HG02763 (cell line): Measurements from ENCODE around the gene CALN1.
"Not testable (repeated sequence)": the region's sequence is repeated elsewhere in the genome, so short reads cannot be mapped to it uniquely, and the experiment has no call there.

Experiments
- ATAC-seq: cut with Tn5 transposase; IDR thresholded peaks from one replicate; pipeline ENCODE4 v1.9.1; 2021; ENCODE audit warnings: mild to moderate bottlenecking, moderate library complexity; ENCODE audit not compliant: unreplicated experiment

The CALN1 gene

GRCh38 chr7:72109566-72109965, 302.6 kb downstream of the CALN1 start:
- ATAC-seq: no peak

DNA sequence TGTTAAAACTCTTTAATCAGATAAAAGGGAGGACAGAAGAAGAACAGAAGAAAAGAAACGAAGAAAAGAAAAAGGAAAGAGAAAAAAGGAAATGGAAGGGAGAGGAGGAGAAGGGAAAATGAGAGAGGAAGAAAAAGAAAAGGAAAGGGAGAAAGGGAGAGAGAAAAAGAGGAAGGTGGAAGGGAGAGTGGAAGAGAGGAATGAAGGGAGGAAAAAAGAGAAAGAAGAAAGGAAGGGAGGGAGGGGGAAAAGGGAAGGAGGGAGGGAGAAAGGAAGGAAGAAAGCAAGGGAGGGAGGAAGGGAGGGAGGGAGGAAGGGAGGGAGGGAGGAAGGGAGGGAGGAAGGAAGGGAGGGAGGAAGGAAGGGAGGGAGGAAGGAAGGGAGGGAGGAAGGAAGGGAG, 305.7 kb downstream of the CALN1 start:
- no peak for ATAC-seq

DNA sequence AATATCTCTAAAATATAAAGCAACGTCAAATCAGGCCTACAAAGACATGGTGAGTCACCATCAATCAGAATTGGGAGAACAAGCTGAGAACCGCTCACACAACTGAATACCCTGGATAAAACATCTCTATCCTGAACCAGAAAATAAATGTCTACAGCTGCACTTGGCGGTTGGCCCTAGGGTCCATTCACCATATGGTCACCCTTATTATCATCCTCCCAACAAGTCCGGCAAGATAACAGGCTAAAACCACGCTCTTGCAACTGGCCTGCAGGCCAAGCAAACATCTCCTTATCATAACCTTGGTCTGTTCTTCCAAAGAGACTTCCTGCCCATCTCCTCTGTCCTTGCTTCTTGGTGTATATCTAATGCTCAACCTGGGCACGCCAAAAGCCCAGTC, 310.7 kb downstream of the CALN1 start:
- ATAC-seq: no peak

GRCh38 chr7:72099784-72100183, 312.4 kb downstream of the CALN1 start:
- no peak for ATAC-seq

- ATAC-seq: no peak
These were observed 313.1 kb downstream of the CALN1 start for GRCh38 chr7:72098807-72099580.

DNA sequence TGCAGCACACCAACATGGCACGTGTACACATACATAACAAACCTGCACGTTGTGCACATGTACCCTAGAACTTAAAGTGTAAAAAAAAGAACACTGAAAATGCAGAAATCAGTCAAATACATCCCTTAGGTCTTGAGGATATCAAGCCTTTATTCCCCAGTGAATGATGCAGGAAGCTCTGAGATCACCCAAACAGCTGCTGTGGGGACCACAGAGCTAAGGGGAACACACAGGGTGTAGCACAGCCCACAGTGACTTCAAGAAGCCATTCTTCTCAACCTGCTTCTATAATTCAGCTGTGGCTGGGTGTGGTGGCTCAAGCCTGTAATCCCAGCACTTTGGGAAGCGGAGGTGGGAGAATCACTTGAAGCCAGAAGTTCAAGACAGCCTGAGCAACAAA, 314.9 kb downstream of the CALN1 start:
- ATAC-seq: no peak

DNA sequence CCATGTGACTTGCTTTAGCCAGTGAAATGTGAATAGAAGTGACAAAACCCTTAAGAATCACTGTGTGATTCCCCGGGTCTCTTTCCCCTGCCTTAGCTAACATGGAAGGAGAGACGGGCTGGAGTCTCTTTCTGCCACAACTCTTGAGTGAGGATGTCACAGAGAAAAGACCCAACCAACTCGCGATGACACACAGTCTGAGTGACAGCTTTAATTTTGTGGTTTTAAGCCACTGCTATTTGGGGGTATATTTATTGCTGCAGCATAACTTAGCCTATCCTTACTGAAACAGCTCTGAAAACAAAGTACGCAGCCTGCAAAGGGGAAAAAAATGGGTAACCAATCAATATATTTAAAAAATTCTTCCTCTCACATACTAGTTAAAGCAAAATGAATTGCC, 319.4 kb downstream of the CALN1 start:
- ATAC-seq: no peak

DNA sequence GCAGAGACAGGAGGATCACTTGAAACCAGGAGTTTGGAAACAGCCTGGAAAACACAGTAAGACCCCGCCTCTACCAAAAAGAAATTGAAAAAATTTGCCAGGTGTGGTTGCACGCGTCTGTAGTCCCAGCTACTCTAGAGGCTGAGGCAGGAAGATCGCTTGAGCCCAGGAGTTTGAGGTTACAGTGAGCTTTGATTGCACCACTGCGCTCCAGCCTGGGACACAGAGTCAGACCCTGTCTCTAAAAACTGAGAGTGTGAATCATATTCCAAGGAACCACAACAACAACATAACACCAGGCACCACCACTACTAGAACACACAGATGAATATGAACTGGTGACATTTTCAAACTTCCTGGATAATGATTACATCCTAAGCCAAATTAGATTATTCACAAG, 324.2 kb downstream of the CALN1 start:
- no peak for ATAC-seq

GRCh38 chr7:72080865-72081510, 331.1 kb downstream of the CALN1 start:
- no peak for ATAC-seq

DNA sequence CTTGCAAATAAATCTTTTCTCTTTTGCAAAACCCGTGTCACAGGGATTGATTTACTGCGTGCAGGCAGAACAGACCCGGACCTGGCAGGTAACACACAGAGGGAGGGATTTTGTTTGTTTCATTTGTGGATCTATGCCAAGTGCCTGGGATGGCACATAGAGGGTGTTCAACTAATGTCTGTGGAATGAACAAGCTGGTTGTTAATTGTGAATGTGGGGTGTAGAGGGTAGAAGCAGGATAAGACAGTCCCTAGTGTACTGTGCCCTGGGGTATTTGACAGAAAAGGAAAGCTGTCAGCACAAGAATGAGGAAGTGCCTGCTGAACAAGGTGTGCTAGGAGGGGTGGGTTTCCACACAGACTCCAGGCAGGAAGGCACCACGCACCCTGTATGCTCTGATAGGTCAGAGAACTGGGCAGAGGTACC, 331.8 kb downstream of the CALN1 start:
- ATAC-seq: no peak

GRCh38 chr7:72078856-72079255, 333.3 kb downstream of the CALN1 start:
- ATAC-seq: no peak

GRCh38 chr7:72078301-72078700, 333.8 kb downstream of the CALN1 start:
- ATAC-seq: no peak

- no peak for ATAC-seq
These were observed 334.4 kb downstream of the CALN1 start for GRCh38 chr7:72077786-72078185.

- ATAC-seq: no peak
These were observed 339.2 kb downstream of the CALN1 start for GRCh38 chr7:72072901-72073300.

DNA sequence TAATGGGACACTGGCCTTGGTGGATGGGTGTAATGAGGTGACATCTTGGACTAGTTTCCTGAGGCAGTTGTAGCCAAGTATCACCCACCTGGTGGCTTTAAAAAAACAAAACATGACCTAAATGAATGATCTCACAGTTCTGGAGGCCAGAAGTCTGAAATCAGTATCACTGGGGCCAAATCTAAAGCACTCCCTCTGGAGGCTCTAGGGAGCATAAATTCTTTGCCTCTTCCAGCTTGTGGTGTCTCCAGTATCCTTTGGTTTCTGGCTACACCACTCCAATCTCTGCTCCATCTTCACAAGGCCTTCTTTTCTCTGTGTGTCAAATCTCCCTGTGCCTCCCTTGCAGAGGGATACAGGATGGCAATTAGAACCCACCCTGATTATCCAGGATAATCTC, 342.9 kb downstream of the CALN1 start:
- ATAC-seq: no peak

GRCh38 chr7:72065764-72066163, 346.4 kb downstream of the CALN1 start:
- ATAC-seq: not testable (repeated sequence)

DNA sequence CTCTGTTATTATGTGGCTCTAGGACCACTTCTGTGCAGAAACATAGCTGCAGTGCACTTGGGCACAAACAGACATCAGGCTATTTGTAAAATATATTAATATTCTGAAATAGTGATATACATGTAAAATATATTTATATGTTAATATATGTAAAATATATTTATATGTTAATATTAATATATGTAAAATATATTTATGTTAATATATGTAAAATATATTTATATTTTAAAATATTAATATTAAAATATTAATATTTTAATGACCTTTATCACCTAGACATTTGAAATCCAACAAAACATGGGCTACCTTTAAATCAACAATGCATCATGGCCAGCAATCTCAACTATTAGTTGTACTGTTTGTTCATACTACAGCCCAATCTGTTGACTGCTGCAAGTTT, 347.2 kb downstream of the CALN1 start:
- no peak for ATAC-seq

- no peak for ATAC-seq
These were observed 348.8 kb downstream of the CALN1 start for GRCh38 chr7:72063330-72063729.

GRCh38 chr7:72062666-72063065, 349.5 kb downstream of the CALN1 start:
- ATAC-seq: no peak

- ATAC-seq: no peak
These were observed 352.2 kb downstream of the CALN1 start for GRCh38 chr7:72059925-72060324.

GRCh38 chr7:72058579-72058978, 353.6 kb downstream of the CALN1 start:
- no peak for ATAC-seq

- no peak for ATAC-seq
These were observed 354.3 kb downstream of the CALN1 start for GRCh38 chr7:72057796-72058195.

DNA sequence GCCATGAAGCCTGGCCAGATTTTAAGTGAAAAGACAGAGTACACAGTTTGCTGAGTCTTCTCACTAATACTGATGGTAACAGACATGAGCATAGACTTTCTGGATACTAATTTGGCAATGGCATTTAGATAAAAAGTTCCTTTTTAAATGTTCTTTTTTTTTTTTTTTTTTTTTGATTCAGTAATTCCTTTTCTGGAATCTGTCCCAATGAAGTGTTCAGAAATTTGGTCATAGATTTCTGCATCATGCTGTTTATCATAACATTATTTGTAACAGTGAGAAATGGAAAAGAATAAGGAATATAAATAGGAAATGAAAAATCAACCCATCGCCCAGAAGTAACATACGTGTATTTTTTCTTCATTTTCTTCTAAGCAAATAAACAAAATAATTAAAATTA, 354.9 kb downstream of the CALN1 start:
- no peak for ATAC-seq
